Spleen (tissue), 7 donors: ENCODE measurements around the gene CDH13.

ENCODE experiments used
- CTCF ChIP-seq, 11 experiments: fragments of 200-600 bp in 7 of 11; fragments of 450-650 bp in 4 of 11; sonication (generic) in 4 of 11; IDR thresholded peaks in 8 of 11; conservative IDR thresholded peaks in 3 of 11; 1 replicate in 7 of 11; 2 replicates in 4 of 11; pipeline versions ENCODE4 v1.4.0 to v1.8.0; 2016 to 2021; ENCODE audit warnings: antibody characterized with exemption in 11 of 11, inconsistent platforms in 4 of 11, mild to moderate bottlenecking in 1 of 11
- POLR2A ChIP-seq, 3 donors: fragments of 450-650 bp; IDR thresholded peaks; one replicate each; pipeline ENCODE4 v1.5.1; 2017; ENCODE audit warnings: antibody characterized with exemption in 3 of 3, mild to moderate bottlenecking in 1 of 3
- donor health status: DM: no; HTN: no; CAD: no; lungs with moderate emphysema.
- donor health status: DM: no; HTN: no; CAD: no.
- donor health status: DM: no; HTN: no; CAD: no.

GRCh38 chr16:83803811-83804210 lies 1177.0 kb downstream of the CDH13 start:
- TF ChIP-seq POLR2A (IDR thresholded peaks at IDR 0.05) (no peak), CTCF (IDR thresholded peaks at IDR 0.05 in 8 of 11, conservative IDR thresholded peaks at IDR 0.05 in 3 of 11) (no peak)
